UCSD-AML1 (cell line): ENCODE measurements around the gene ZNF223.

Experiments used
- DNase-seq: peaks from one replicate; lab custom pipeline; 2025; ENCODE audit not compliant: unreplicated experiment; lab: John Stamatoyannopoulos, UW

The ZNF223 gene

DNA sequence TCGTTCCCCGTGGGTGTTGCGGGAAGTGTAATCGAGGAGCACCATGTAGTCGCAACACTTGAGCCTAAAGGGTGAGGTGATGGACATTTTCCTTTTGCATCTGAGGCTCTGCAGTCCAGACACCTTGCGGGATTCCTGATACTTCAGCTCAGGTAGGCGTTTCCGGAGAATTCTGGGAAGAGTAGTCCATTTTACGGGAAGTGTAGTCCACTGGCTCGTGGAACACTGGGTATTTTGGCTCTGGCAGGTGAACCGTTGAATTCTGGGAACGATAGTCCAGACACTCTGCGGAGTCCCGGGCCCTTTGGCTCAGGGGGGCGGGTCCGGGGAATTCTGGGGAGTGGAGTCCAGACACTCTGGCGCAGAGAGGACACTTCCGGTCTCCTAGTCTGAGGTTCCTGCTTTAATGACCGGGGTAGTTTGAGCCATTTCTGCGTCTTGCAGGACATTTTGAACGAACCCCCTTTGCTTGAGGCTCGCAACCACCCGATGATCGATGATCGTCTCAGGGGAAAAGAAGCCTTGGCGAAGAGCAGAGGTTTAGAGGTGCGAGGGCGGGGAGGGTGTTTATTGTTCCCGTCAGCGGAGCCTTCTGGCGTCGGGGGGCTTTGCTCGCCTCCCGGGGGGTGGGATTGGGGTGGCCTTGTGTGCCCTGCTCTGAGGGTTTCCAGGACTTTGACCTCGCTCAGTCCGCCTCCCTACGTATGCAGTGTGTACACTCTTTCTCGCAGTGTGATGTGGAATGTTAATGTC lies at the start of gene ZNF223:
ZNF223 (plus strand) TSS at position 387 of the 753 bp plus-strand sequence. CDS start 3,141 bp downstream, outside the sequence.
- peak; percentile 87 for DNase-seq

- no peak for DNase-seq
Observed at GRCh38 chr19:44002212-44002565, 49.6 kb upstream of the ZNF223 start.

GRCh38 chr19:44002566-44003460 lies 49.0 kb upstream of the ZNF223 start, which contains the start of gene ZNF230:
Gene ZNF230, plus strand, starts transcription at chr19:44002957. Its CDS starts 4,122 bp downstream, at chr19:44007079.
- DNase-seq, result peak; percentile 88

DNA sequence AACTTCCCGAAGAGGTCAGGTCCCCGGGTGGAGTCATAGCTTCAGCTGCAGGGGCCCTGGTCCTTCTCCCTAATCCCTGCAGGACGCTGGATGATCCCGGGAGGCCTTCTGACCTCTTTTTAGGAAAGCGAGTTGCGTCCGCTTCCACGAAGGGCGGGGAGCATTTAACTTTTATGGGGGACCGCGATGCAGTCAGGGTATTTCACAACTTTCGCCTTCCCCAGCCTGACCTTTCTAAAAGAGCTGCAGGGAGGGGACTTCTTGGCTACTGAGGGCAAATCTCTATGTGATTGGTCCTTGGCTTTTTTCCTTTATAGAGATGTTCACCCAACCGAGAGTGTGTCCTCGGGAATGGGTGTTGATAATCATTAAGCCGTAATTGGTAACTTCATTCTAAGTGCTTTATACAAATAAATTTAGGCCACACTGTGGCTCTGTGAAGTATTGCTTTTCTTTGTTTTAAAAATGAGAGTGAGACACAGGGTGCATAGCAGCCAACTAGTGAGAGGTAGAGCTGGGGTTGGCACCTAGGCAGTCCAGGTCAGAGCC lies 48.3 kb upstream of the ZNF223 start:
- DNase-seq, result peak; percentile 21

- no peak for DNase-seq
Observed at GRCh38 chr19:44005973-44006372, 45.9 kb upstream of the ZNF223 start.

GRCh38 chr19:44007473-44007872 lies 44.4 kb upstream of the ZNF223 start:
- DNase-seq, result no peak

DNA sequence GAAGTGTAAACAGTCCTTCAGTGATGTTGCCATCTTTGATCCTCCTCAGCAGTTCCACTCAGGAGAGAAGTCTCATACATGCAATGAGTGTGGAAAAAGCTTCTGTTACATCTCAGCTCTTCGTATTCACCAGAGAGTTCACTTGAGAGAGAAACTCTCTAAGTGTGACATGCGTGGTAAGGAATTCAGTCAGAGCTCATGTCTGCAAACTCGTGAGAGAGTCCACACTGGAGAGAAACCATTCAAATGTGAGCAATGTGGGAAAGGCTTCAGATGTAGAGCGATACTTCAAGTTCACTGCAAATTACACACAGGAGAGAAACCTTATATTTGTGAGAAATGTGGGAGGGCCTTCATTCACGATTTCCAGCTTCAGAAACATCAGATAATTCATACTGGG lies 41.4 kb upstream of the ZNF223 start:
- DNase-seq, result no peak

DNA sequence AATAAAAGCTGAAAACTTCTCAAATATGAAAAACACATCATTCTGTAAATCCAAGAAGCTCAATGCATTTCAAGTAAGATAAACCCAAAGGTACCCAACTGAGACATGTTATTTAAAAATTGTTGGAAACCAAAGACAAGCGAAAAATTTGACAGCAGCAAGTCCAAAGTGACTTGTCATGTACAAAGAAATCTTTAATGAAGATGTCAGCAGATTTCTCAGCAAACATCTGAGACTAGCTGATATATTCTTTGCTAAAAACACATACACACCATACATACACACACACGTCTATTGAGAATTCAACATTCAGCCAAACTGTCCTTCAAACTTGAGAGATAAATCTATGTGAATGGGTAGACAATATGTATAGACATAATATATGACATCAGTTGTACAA lies 32.3 kb upstream of the ZNF223 start:
- no peak for DNase-seq

- no peak for DNase-seq
Observed at GRCh38 chr19:44021221-44021620, 30.6 kb upstream of the ZNF223 start.

DNA sequence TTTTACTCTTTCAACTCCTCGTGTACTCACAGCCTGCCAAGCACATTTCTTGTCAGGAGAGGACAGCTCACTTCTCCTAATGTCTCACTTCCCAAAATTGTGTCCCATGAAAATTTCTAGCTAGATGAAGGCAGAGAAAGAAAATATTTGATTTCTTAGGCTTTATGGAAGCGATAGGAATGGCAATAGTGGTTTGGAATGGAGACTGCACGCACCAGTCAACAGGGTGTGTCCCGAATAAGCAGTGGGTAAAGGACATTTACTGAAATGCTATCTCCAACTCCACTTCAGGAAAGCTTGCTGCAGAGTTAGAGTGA lies 27.0 kb upstream of the ZNF223 start:
- no peak for DNase-seq

GRCh38 chr19:44025217-44025936 lies 26.5 kb upstream of the ZNF223 start, which contains the start of gene ZNF222:
Gene ZNF222, plus strand, starts transcription at chr19:44025379. Its CDS starts 58 bp downstream, at chr19:44025437.
- DNase-seq, result peak; percentile 85

DNA sequence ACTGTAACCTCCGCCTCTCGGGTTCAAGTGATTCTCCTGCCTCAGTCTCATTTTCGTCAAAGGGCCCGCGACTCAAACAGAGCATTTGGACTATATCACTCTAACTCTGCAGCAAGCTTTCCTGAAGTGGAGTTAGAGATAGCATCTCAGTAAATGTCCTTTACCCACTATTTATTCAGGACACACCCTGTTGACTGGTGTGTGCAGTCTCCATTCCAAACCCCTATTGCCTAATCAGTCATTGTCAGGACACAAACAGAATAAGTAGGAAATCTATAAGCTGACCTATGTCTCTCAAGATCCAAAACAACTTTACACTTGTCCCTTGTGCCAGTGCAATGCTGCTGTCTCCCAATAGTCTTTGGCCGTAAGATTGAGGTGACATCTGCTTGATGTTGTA lies 25.2 kb upstream of the ZNF223 start:
- DNase-seq, result no peak

DNA sequence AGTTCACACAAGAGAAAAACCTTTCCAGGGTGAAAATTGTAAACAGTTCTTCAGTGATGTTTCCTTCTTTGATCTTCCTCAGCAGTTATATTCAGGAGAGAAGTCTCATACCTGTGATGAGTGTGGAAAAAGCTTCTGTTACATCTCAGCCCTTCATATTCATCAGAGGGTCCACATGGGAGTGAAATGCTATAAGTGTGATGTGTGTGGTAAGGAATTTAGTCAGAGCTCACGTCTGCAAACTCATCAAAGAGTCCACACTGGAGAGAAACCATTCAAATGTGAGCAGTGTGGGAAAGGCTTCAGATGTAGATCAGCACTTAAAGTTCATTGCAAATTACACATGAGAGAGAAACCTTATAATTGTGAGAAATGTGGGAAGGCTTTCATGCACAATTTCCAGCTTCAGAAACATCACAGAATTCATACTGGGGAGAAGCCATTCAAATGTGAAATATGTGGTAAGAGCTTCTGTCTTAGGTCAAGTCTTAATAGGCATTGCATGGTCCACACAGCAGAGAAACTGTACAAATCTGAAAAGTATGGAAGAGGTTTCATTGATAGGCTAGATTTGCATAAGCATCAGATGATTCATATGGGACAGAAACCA lies 19.7 kb upstream of the ZNF223 start:
- no peak for DNase-seq

DNA sequence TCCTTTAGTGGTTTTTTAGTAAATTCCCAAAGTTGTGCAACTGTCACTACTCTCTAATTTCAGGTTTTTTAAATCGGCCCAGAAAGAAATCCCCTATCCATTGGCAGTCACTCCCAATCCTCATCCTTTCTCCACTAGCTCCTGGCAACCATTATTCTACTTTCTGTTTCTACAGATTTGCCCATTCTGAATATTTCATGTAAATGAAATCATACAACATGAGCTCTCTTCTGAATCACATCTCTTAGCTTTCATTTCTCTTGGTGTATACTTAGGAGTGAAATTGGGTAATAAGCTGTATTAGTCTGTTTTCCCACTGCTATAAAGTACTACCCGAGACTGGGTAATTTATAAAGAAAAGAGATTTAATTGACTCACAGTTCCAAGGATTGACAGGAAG lies 9.7 kb upstream of the ZNF223 start:
- no peak for DNase-seq

DNA sequence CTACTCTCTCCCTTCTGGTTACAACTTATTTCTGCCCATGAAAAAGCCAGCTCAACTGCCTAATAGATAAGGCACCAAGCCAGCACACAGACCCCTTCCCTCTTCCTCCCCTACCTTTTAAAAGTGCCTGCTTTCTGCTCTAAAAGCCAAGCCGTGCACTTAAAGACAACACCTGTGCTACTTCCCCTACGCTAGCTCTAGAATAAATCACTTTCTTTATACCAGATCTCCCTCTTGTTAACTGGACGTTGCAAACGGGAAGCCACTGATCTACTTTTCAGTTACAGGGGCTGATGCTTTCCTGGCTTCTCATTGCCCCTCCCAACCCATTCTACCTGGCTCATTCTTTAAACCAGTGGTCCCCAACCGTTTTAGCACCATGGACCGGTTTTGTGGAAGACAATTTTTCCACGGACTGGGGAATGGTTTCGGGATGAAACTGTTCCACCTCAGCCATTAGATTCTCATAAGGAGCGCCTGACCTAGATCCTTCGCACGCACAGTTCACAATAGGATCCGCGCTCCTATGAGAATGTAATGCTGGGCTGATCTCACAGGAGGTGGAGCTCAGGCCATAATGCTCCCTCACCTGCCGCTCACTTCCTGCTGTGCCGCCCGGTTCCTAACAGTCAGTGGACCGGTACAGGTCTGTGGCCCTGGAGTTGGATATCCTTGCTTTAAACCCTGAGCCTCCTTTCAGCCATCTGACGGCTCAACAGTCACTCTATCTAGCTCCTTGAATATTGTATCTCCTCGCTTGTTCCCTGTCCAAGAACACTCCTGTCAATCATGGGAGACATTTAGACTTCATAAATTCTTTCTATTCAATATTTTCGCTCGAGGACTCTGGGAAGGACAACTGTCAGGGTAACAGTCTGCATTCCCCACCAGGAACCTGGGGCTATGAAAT lies 841 bp upstream of the ZNF223 start:
- DNase-seq, result no peak

DNA sequence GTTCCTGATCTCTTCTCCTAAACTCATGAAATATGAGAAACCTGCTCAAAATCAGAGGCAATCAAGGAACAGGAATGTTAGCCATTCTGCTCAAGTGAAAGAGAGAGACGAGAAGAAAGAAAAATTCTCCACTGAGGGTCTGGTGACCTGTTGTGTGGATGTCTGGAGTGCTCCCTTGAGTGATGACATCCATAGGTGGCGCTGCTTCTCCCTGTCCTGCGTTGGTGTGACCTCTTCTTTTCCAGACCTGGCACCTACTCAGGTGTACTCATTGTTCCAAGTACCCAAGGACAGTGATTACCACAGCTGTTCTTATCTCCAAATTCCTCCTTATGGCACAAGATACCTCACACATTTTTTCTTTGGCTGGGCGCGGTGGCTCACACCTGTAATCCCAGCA lies 4.0 kb downstream of the ZNF223 start:
- DNase-seq, result no peak

DNA sequence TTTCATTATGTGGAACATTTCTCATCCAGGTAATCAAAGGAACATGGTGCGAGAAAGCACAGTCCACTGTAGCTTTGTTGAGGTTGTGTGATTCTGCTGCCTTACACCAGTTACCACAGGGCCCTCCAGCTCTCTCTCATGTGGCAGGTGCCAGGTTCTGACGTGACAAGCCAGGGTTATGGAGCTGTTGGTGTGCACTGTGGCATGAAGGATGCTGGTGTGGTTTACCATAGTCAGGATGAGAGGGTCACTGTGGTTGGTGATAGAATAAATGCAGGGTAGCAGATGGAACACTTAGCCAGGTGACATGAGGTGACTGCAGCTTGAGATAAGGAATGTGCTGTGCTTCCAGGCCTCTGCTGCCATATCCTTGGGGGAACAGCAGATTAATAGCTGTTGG lies 7.4 kb downstream of the ZNF223 start:
- DNase-seq, result no peak

DNA sequence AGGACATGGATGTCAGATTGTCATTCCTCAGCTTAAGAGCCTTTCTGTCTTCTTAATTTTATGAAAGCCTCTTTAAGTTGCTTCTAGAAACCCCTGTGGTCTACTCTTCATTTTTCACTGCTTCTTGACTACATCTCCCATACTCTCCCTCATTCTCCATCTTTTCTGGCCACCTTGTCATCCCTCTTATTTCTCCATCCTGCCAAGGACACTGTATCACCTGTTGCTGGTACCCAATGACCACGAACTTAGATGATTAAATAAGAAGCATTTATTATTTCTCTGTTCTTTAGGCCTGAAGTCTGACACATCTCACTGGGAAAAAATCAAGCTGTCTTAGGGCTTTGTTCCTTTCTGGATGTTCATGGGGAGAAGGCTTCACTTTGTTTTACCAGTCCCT lies 9.2 kb downstream of the ZNF223 start:
- DNase-seq, result no peak

DNA sequence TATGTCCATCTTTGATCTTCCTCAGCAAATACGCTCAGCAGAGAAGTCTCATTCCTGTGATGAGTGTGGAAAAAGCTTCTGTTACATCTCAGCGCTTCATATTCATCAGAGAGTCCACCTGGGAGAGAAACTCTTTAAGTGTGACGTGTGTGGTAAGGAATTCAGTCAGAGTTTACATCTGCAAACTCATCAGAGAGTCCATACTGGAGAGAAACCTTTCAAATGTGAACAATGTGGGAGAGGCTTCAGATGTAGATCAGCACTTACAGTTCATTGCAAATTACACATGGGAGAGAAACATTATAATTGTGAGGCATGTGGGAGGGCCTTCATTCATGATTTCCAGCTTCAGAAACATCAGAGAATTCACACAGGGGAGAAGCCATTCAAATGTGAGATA lies 14.5 kb downstream of the ZNF223 start:
- DNase-seq, result no peak

GRCh38 chr19:44069415-44069814 lies 17.6 kb downstream of the ZNF223 start:
- no peak for DNase-seq
